ENCODE results near the gene KCNC4. TPM values are rescaled to one million over a fixed set of nuclear protein-coding genes. Genes with fewer than 3 reads are reported as not detected.
A peak's percentile ranks its signal among the peaks of the same experiment; 100 is the strongest.

Gene KCNC4
- total and polyA plus RNA-seq, 2 experiments from 2014 or later, result 3.4 to 11.8 TPM

- Histone ChIP-seq H3K27me3 (peaks cover 12% of the 10 kb centered on the region), H3K36me3 (no peaks in the 10 kb centered on the region), H3K9me3 (ENCODE audit: low read depth) (no peaks in the 10 kb centered on the region), H3K4me3 (no peak overlapping the region), H3K27ac (no peak overlapping the region), H3K4me1 (ENCODE audit: low read depth) (peaks cover 31% of the 10 kb centered on the region)
- TF ChIP-seq CTCF (IDR thresholded peaks at IDR 0.05; ENCODE audit: low read depth, low read length), result no peak
- DNase-seq (ENCODE audit: low read depth in 1 of 2, low spot score in 1 of 2), result no peak
These were observed 25.7 kb upstream of the KCNC4 start for GRCh38 chr1:110184446-110184845.

- Histone ChIP-seq H3K9me3 (ENCODE audit: low read depth) (no peaks in the 10 kb centered on the region), H3K4me3 (no peak overlapping the region), H3K27ac (no peak overlapping the region), H3K36me3 (no peaks in the 10 kb centered on the region), H3K27me3 (peaks cover 12% of the 10 kb centered on the region), H3K4me1 (ENCODE audit: low read depth) (peaks cover 31% of the 10 kb centered on the region)
- TF ChIP-seq CTCF (IDR thresholded peaks at IDR 0.05; ENCODE audit: low read depth, low read length), result no peak
- no peak for DNase-seq (ENCODE audit: low read depth in 1 of 2, low spot score in 1 of 2)
These were observed 24.9 kb upstream of the KCNC4 start for GRCh38 chr1:110185181-110185580.

- Histone ChIP-seq H3K27ac (no peak overlapping the region), H3K9me3 (ENCODE audit: low read depth) (no peaks in the 10 kb centered on the region), H3K4me1 (ENCODE audit: low read depth) (peaks cover 31% of the 10 kb centered on the region), H3K36me3 (no peaks in the 10 kb centered on the region), H3K4me3 (no peak overlapping the region), H3K27me3 (peaks cover 8% of the 10 kb centered on the region)
- TF ChIP-seq CTCF (IDR thresholded peaks at IDR 0.05; ENCODE audit: low read depth, low read length), result no peak
- peak; percentile 6 to 58 for DNase-seq (ENCODE audit: low read depth in 1 of 2, low spot score in 1 of 2)
These were observed 23.6 kb upstream of the KCNC4 start for GRCh38 chr1:110186558-110186957.

DNA sequence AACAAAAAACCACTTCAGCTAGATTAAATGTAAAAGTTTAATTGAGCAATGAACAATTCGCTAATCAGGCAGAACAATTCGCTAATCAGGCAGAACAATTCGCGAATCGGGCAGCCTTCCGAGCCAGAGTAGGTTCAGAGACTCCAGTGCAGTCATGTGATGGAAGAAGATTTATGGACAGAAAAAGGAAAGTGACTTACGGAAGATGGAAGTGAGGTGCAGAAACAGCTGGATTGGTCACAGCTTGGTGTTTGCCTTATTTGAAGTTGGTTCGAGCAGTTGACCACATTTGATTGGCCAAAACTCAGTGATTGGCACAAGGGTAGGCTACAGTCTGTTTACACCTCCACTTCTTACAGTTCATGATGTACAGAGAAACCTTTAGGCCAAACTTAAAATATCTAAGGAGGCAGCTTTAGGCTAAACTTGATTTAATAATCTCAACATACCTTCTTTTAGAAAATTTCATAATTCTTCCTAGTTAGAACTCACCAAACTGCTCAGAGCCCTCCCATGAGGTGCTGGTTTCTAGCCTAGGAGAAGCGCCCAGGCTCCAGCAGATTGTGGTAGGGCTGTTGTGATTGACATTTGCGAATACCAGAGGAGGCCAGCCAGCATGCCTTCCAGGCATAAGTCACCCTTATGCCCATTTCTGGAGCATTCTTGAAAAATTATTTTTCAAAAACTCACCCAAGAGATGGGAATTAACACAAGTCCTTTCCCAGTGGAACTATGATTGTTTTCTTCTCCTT is 22.8 kb upstream of the KCNC4 start:
- peak; percentile 37 to 39 for DNase-seq (ENCODE audit: low read depth in 1 of 2, low spot score in 1 of 2)
- H3K27ac ChIP-seq, result peak overlapping the region; percentile 66
- peaks cover 31% of the 10 kb centered on the region for H3K4me1 ChIP-seq (ENCODE audit: low read depth)
- no peak overlapping the region for H3K4me3 ChIP-seq
- TF ChIP-seq CTCF (IDR thresholded peaks at IDR 0.05; ENCODE audit: low read depth, low read length), result no peak
- peaks cover 5% of the 10 kb centered on the region for H3K27me3 ChIP-seq
- no peaks in the 10 kb centered on the region for H3K36me3 ChIP-seq
- no peaks in the 10 kb centered on the region for H3K9me3 ChIP-seq (ENCODE audit: low read depth)

DNA sequence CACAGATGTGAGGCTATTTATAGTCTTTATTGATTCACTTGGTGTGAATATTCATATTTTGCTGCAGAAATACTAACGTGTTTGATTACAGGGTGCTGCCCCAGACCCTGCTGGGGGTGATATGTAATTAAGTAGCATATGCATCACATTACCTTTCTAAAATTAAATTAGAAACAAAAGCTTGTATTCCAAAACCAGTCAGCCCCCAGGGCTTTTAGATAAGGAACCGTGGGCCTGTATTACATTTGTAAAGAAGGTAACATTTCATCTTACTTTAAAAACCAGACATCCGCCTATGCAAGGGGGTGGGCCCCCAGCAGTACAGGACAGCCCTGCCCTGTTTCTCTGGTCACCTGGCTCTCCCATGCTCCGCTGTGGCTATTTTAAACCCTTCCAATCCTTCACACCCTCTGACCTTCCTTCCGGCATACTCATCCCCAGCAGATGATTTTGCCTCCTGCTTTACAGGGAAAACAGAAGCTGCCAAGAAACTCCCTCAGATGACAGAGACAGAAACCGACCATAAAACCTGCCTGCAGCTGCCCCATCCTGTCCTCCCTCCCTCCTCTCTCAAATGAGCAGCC is 22.0 kb upstream of the KCNC4 start:
- Histone ChIP-seq H3K4me3 (no peak overlapping the region), H3K4me1 (ENCODE audit: low read depth) (peaks cover 31% of the 10 kb centered on the region), H3K9me3 (ENCODE audit: low read depth) (no peaks in the 10 kb centered on the region), H3K27me3 (peaks cover 10% of the 10 kb centered on the region), H3K27ac (peak overlapping the region; percentile 66), H3K36me3 (no peaks in the 10 kb centered on the region)
- DNase-seq (ENCODE audit: low read depth in 1 of 2, low spot score in 1 of 2), result peak in 1 of 2 donors; percentile 22
- TF ChIP-seq CTCF (IDR thresholded peaks at IDR 0.05; ENCODE audit: low read depth, low read length), result no peak

Data from cardiac muscle cell (in vitro differentiated cells and primary cell).